NCI-H128 (cell line): ENCODE results near the gene LRG1.

Experiments
- DNase-seq: peaks from one replicate; lab custom pipeline; 2025; ENCODE audit not compliant: unreplicated experiment; lab: John Stamatoyannopoulos, UW

Gene LRG1

GRCh38 chr19:4496304-4496703 lies 43.5 kb downstream of the LRG1 start:
- no peak for DNase-seq

DNA sequence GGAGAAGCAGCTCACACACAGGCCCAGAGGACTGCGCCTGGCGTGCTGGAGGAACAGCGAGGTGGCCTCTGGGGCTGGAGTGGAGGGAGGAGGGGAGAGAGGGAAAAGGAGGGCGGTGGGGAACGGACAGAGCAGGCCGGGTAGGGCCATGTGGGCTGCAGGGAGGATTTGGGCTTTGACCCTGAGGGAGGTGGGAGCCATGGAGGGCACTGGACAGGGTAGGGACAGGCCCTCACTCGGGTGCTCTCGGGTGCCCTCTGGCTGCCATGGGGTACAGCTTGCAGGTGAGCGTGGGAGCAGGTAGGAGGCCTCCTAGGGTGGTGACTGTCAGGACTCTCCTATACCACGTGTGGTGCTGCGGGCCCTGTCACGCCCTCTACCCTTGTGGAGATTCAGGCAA lies 44.4 kb downstream of the LRG1 start:
- no peak for DNase-seq

GRCh38 chr19:4494691-4495064 lies 45.2 kb downstream of the LRG1 start:
- no peak for DNase-seq

DNA sequence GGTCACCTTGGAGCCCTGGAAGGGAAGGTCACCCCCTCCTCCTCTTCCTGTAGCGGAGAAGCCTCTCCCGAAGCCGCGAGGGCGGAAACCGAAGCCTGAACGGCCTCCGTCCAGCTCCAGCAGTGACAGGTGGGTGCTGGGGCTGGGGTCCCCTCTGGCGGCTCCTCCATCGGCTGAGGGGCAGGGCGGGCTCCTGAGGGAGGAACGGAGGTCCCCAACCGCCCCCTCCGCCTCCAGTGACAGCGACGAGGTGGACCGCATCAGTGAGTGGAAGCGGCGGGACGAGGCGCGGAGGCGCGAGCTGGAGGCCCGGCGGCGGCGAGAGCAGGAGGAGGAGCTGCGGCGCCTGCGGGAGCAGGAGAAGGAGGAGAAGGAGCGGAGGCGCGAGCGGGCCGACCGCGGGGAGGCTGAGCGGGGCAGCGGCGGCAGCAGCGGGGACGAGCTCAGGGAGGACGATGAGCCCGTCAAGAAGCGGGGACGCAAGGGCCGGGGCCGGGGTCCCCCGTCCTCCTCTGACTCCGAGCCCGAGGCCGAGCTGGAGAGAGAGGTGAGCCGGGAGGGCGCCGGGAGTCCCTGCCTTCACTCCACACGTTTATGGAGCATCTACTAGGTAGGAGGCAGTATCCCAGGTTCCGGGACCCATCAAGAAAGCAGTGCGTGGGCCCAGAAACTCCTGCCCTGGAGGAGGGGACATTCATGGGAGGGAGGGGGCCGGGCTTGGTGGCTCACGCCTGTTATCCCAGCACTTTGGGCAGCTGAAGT lies 45.7 kb downstream of the LRG1 start:
- DNase-seq = no peak

GRCh38 chr19:4493104-4493928 lies 46.5 kb downstream of the LRG1 start:
- no peak for DNase-seq

DNA sequence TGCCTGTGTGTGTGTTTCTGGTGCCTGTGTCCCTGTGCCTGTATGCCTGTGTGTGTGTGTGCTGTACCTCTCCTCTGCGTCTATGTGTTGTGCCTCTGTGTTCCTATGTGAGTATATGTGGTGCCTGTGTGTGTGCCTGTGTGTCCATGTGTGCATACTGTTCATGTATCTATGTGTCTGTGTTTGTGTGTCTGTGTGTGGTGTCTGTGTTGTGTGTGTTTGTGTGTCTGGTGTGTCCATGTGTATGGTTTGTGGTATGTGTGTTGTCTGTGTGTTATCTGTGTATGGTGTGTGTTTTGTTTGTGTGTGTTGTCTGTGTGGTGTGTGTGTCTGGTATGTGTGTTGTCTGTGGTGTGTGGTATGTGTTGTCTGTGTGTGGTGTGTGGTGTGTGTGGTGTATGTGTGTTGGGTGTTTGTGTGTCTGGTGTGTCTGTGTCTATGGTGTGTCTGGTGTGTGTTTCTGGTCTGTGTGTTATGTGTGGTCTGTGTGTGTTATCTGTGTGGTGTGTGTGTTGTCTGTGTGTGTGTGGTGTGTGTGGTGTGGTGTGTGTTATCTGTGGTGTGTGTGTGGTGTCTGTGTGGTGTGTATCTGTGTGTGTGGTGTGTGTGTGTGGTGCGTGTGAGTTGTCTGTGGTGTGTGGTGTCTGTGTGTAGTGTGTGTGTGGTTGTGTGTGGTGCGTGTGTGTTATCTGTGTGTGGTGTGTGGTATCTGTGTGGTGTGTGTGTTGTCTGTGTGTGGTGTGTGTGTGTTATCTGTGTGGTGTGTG lies 47.3 kb downstream of the LRG1 start:
- no peak for DNase-seq

DNA sequence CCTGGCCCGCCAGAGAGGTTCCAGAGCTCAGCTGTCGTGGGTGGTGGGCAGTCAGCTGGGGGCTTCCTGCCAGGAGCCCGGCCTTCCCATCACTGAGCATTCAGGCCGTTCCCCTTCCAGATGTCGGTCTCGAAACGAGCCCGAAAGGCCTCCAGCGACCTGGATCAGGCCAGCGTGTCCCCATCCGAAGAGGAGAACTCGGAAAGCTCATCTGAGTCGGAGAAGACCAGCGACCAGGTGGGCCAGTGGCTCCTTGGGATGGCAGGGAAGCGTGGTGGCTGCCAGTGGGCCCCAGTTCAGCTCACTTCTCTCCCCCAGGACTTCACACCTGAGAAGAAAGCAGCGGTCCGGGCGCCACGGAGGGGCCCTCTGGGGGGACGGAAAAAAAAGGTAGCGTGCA lies 48.4 kb downstream of the LRG1 start:
- DNase-seq = no peak

DNA sequence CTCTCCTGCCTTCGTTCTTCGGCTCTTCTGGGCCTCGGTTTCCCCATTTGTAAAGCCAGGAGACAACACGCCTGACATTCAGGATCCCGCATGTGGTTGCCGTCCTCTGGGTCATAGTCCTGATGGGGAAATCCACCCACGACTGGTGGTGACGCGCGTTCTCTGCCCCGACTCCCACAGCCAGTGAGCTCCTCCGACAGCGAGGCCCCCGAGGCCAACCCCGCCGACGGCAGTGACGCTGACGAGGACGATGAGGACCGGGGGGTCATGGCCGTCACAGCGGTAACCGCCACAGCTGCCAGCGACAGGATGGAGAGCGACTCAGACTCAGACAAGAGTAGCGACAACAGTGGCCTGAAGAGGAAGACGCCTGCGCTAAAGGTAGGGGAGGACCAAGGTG lies 51.3 kb downstream of the LRG1 start:
- DNase-seq = no peak

GRCh38 chr19:4487572-4487971 lies 52.3 kb downstream of the LRG1 start:
- no peak for DNase-seq
